Measurements from ENCODE around the gene ORMDL3.
"Not testable (repeated sequence)": the region's sequence is repeated elsewhere in the genome, so short reads cannot be mapped to it uniquely, and the experiment has no call there.

The ORMDL3 gene

DNA sequence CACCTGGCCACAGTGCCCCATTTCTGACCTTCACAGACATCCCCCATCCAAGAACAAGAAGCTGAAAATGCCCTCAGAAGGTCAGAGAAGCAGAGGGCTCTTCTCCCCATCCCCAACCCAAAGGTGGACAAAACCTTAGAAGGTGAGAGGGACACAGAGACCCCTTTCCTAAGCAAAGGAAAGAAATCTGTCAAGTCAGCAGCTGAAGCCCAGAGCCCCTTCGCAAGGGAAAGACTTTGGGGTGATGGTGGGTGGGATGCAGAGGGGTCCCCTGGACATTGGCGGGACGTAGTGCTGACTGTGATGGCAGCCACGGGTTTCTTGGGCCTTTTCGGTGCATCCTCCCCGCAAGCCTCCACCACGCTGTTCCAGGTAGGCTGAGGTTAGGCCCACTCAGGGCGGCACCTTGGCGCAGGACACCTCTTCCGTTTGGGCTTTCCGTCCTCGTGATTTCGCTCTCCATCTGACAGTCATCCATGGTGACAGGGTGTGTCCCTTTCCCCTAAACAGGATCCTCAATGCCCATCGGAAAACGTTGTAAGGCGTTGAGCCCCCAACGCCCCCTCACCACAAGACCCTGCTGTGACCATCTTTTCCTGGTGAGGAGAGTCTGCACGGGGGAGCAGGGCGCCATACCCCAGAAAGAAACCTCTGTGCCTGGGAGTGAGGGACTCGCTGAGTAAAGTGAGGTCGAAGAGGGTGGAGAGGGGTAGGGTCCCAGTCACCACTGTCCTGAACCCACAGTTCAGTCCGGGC lies 24.7 kb upstream of the ORMDL3 start:
- peak overlapping the region; percentile 30 for H3K4me3 ChIP-seq (replicated peaks; ENCODE audit: low read depth, low read length)
- TF ChIP-seq, protein P1, sequence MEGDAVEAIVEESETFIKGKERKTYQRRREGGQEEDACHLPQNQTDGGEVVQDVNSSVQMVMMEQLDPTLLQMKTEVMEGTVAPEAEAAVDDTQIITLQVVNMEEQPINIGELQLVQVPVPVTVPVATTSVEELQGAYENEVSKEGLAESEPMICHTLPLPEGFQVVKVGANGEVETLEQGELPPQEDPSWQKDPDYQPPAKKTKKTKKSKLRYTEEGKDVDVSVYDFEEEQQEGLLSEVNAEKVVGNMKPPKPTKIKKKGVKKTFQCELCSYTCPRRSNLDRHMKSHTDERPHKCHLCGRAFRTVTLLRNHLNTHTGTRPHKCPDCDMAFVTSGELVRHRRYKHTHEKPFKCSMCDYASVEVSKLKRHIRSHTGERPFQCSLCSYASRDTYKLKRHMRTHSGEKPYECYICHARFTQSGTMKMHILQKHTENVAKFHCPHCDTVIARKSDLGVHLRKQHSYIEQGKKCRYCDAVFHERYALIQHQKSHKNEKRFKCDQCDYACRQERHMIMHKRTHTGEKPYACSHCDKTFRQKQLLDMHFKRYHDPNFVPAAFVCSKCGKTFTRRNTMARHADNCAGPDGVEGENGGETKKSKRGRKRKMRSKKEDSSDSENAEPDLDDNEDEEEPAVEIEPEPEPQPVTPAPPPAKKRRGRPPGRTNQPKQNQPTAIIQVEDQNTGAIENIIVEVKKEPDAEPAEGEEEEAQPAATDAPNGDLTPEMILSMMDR (IDR thresholded peaks at IDR 0.05; ENCODE audit: low read depth, low read length, missing control alignments) = no peak
- DNase-seq (ENCODE audit: extremely low read depth, low read depth) = no peak

DNA sequence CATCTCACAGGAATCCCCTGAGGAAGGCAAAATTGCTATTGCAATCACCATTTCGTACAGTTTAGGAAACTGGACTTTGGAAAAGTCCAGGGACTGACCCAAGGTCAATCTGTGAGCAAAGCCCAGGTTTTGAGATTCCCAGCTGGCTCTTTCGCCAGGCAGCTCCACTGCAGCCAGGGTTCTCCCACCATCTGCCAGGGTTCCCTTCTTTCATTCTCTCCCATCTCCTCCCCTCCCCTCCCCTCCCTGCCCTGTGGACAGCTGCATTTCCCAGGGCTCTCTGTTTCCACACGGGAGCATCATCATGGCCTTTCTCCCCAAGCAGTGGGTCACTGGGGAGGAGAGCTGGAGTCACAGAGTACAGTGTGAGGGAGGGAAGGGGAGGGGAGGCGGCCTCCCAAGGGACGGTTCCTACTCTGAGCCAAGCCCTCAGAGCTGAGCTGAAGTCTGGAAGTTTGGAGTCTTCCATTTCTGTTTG lies 23.5 kb upstream of the ORMDL3 start:
- TF ChIP-seq, protein P1 (IDR thresholded peaks at IDR 0.05; ENCODE audit: low read depth, low read length, missing control alignments) = no peak
- no peak for DNase-seq (ENCODE audit: extremely low read depth, low read depth)

DNA sequence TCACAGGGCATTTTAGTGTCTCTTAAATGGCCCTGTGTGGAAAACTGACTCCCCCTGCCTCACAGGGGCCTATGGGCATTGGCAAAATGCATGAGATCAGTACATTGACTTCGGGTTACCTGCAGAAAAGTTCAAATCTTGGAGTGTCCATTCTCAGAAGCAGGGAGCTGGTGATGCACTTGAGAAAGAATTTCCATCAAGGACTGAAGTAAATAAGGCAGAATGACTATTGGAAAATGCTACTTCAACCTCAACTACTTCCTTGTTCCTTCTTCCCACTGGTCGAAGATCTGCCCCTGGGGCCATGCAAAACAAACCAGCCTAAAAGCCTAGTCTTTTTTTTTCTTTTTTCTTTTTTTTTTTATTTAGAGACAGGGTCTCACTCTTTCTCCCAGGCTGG lies 21.6 kb upstream of the ORMDL3 start:
- H3K4me3 ChIP-seq (replicated peaks; ENCODE audit: low read depth, low read length) = no peak overlapping the region
- TF ChIP-seq, protein P1 (IDR thresholded peaks at IDR 0.05; ENCODE audit: low read depth, low read length, missing control alignments) = no peak
- no peak for DNase-seq (ENCODE audit: extremely low read depth, low read depth)

More for the DNA sequence above, 23.5 kb upstream of the ORMDL3 start:
- H3K4me3 ChIP-seq (replicated peaks; ENCODE audit: low read depth, low read length) = no peak overlapping the region

DNA sequence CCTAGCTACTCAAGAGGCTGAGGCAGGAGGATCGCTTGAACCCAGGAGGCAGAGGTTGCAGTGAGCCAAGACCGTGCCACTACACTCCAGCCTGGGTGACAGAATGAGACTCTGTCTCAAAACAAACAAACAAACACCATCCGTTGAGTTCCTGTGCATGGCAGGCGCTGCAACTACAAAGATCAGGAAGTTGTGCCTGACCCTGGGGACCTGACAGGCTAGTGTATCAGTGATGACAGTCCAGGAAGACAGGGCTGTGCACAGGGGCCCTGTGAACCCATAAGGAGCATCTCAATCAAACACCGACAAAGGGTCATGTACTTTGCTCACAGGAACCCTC lies 21.1 kb upstream of the ORMDL3 start:
- H3K4me3 ChIP-seq (replicated peaks; ENCODE audit: low read depth, low read length); DNase-seq (ENCODE audit: extremely low read depth, low read depth): not testable (repeated sequence)

DNA sequence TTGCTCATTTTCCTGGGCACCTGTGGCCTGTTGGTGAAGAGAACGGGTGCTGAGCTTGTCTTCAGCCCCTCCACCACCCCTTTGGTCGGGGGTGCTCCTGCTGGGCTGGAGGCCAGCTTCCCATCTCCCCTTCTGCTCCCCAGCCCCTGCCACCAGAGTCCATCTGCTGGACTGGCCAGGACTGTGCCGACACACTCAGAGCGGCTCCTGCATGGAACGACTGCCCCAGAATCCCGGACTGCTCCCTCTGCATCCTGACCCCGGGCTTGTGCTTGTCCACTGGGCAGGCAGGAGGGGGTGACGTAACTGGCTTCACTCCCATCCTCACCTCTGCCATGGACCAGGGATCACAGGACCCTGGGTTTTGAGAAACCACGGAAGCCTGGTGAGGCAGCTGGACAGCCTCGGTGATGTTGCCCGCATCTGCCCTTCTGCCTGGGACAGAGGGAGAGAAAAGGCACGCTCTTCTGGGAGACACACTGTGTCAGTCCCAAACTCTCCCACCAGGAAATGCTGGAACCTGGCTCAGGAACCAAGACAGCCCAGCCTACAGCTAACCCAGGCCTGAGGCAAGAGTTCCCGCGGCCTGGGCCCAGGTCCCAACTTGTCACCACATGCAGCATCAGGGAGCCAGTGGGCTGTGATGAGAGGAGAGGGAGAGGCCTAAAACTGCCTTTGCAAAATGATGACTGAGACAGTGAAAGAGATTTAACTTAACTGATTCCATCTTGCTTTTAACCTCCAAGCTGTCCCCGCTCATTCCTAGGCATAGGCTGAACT lies 19.3 kb upstream of the ORMDL3 start:
- TF ChIP-seq, protein P1 (IDR thresholded peaks at IDR 0.05; ENCODE audit: low read depth, low read length, missing control alignments) = no peak
- no peak for DNase-seq (ENCODE audit: extremely low read depth, low read depth)
- no peak overlapping the region for H3K4me3 ChIP-seq (replicated peaks; ENCODE audit: low read depth, low read length)

DNA sequence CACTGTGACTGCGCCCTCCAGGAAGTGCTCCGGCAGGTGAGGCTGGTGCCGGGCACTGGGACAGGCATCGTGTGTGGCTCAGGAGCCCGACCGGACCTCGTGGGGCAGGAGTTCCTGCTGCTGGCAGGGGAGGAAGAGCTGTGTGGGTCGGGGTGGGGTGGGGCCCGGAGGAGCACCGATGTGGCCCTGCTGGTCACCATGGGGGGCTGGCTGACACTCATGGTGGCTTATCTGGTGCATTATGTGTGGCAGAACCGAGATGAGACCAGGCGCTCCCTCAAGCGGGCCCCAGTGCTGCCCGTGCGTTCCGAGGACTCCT lies 17.0 kb upstream of the ORMDL3 start:
- no peak for DNase-seq (ENCODE audit: extremely low read depth, low read depth)
- TF ChIP-seq, protein P1 (IDR thresholded peaks at IDR 0.05; ENCODE audit: low read depth, low read length, missing control alignments) = no peak
- H3K4me3 ChIP-seq (replicated peaks; ENCODE audit: low read depth, low read length) = no peak overlapping the region

DNA sequence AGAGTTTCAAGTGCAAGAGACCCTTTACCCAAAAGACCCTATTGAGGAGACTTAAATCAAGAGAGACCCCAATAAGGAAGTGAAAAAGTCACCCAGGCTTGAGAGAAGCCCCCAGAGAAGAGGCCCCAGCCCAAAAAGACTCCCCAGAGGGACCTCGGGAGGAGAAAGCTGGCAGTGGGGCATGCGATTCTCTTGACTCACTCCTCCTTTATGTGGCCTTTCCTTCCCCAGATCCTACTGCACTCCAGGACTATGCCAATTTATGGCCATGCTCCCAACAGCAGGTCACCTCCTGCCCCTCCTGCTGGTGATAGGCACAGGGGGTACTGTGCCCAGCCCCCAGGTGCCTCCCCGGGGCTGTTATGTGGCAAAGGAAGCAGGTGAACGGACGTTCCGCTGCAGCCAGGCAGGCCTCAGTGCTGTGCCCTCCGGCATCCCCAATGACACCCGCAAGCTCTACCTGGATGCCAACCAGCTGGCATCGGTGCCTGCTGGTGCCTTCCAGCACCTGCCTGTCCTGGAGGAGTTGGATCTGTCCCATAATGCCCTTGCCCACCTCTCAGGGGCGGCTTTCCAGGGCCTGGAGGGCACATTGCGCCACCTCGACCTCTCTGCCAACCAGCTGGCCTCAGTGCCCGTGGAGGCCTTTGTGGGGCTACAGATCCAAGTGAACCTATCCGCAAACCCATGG lies 16.4 kb upstream of the ORMDL3 start:
- TF ChIP-seq, protein P1 (IDR thresholded peaks at IDR 0.05; ENCODE audit: low read depth, low read length, missing control alignments) = no peak
- DNase-seq (ENCODE audit: extremely low read depth, low read depth) = no peak
- no peak overlapping the region for H3K4me3 ChIP-seq (replicated peaks; ENCODE audit: low read depth, low read length)

Data from HFF-Myc (cell line).